ENCODE results near the gene TBC1D9B. TPM values are rescaled to one million over a fixed set of nuclear protein-coding genes. Genes with fewer than 3 reads are reported as not detected.
A peak's percentile ranks its signal among the peaks of the same experiment; 100 is the strongest.

The TBC1D9B gene
- total and polyA plus RNA-seq, 4 experiments from 2014 or later: 9.3 to 85.0 (median 61.1) TPM

DNA sequence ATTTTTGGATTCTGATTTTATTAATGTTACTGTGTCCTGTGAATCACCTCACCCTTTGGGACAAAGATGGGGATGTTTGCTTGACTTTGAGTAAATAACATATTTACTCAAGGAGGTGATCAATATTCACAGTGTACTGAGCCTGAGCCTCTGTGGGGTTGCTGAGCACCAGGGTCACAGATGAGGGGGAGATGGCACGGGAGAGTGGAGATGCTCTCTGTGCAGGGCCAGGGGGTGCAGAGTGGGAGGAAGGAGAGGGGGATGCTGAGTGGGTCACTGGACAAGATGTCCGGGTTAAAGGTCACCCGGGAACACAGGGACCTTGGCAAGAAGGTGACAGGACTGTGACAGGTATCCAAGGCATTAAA lies 83.0 kb downstream of the TBC1D9B start:
- Histone ChIP-seq H3K9me3 (ENCODE audit: control insufficient read depth in 1 of 2, low read length in 2 of 2) (no peaks in the 10 kb centered on the region), H3K27me3 (ENCODE audit: insufficient read depth, low read length) (no peaks in the 10 kb centered on the region), H3K4me3 (ENCODE audit: low read length in 2 of 2) (no peak overlapping the region), H3K27ac (ENCODE audit: low read depth, low read length) (no peak overlapping the region), H3K36me3 (ENCODE audit: insufficient read depth, low read length) (peaks cover 58% of the 10 kb centered on the region), H3K4me1 (ENCODE audit: insufficient read depth, low read length) (peaks cover 29% of the 10 kb centered on the region)
- H3K9me3 Mint-ChIP-seq: peaks cover 0 to 5% (median 0%) of the 10 kb centered on the region in 8 donors
- peaks cover 23 to 58% (median 38%) of the 10 kb centered on the region in 4 donors for H3K4me1 Mint-ChIP-seq
- peaks cover 41 to 76% of the 10 kb centered on the region in 2 donors for H3K36me3 Mint-ChIP-seq
- H3K27ac Mint-ChIP-seq: peak overlapping the region in 4 of 7 donors; percentile 20 to 76 (median 74)
- peaks cover 0 to 1% of the 10 kb centered on the region in 2 donors for H3K27me3 Mint-ChIP-seq
- CTCF ChIA-PET (ENCODE audit: partially characterized antibody): interaction anchor here (1.0 kb wide), 1 partner anchor 29 kb away, joined by 4 read pairs; no protein-coding TSS in a partner anchor
- peak overlapping the region in 3 of 8 donors; percentile 1 to 46 (median 2) for H3K4me3 Mint-ChIP-seq
- intact Hi-C loops (cut with micrococcal nuclease): no loop called here
- POLR2A ChIA-PET (ENCODE audit: partially characterized antibody): interaction anchor here (0.9 kb wide), 2 partner anchors 14 to 18 kb away, joined by 3 read pairs; partner anchors contain the start of gene MGAT4B
- no peak for DNase-seq

DNA sequence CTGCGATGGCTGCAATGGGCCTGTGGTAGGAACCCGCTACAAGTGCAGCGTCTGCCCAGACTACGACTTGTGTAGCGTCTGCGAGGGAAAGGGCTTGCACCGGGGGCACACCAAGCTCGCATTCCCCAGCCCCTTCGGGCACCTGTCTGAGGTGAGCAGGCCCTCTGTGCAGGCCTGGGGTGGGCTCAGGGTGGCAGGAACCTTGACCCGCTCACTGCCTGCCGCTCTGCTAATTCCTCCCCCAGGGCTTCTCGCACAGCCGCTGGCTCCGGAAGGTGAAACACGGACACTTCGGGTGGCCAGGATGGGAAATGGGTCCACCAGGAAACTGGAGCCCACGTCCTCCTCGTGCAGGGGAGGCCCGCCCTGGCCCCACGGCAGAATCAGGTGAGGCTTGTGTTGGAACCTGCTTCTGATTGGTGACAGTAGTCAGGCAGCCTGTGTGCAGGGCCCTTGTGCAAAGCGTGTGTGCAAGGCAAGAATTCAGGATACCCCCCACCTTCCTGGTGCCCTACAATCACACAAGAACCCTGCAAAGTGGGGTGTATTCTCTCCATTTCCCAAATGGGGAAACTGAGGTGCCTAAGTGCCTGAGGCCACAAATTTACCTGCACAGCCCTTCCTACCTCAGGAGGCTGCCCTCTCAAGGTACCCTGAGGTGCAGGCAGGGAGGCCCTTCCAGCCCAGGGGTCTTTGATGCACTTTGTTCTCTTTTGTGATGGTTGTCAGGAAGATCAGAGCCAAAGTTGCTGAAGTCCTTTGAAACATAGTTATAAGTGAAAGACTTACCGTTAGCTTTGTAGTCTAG lies 83.6 kb downstream of the TBC1D9B start:
- Histone ChIP-seq H3K4me3 (ENCODE audit: low read length in 2 of 2) (no peak overlapping the region), H3K4me1 (ENCODE audit: insufficient read depth, low read length) (peaks cover 35% of the 10 kb centered on the region), H3K36me3 (ENCODE audit: insufficient read depth, low read length) (peaks cover 55% of the 10 kb centered on the region), H3K27me3 (ENCODE audit: insufficient read depth, low read length) (no peaks in the 10 kb centered on the region), H3K27ac (ENCODE audit: low read depth, low read length) (no peak overlapping the region), H3K9me3 (ENCODE audit: control insufficient read depth in 1 of 2, low read length in 2 of 2) (no peaks in the 10 kb centered on the region)
- ChIA-PET CTCF (ENCODE audit: partially characterized antibody) (no interaction called here), POLR2A (ENCODE audit: partially characterized antibody) (interaction anchor here (0.9 to 7.5 kb wide), 4 partner anchors 13 to 19 kb away, joined by 3 to 159 read pairs (median 8); partner anchors contain the start of gene MGAT4B)
- peaks cover 0 to 5% (median 0%) of the 10 kb centered on the region in 8 donors for H3K9me3 Mint-ChIP-seq
- DNase-seq: peak in 1 of 5 donors; percentile 16
- intact Hi-C loops (cut with micrococcal nuclease): no loop called here
- peak overlapping the region in 4 of 7 donors; percentile 20 to 99 (median 74) for H3K27ac Mint-ChIP-seq
- H3K27me3 Mint-ChIP-seq: peaks cover 0 to 1% of the 10 kb centered on the region in 2 donors
- peaks cover 35 to 70% of the 10 kb centered on the region in 2 donors for H3K36me3 Mint-ChIP-seq
- H3K4me3 Mint-ChIP-seq: peak overlapping the region in 2 of 8 donors; percentile 1 to 2
- H3K4me1 Mint-ChIP-seq: peaks cover 23 to 60% (median 40%) of the 10 kb centered on the region in 4 donors

DNA sequence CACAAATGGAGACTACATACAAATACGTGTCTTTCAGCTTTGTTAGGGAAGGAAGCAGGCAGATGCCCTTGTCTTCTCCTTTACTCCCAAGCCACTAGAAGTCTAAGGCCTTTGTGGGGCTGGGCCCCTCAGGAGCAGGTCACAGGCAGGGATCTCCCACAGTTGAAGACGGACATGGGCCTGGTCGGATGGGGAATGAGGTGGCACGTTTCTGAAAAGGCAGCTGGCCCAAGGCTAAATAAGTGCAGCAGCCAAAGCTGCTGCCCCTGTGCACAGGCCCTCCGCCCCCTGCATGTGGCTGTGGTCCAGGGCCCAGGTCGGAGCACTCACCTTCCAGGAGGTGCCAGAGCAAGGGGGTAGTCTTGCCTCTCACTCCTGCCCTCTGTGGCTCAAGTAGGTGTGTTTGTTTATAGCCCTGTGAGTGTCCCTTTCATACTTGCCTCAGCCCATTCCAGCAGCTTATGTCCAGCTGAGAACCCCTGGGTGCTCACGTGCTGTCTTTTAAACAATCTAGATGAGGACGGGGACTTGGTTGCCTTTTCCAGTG lies 85.2 kb downstream of the TBC1D9B start:
- ChIA-PET POLR2A (ENCODE audit: partially characterized antibody) (interaction anchor here (0.5 to 7.5 kb wide), 11 partner anchors 9 to 272 kb away, joined by 3 to 159 read pairs (median 5); partner anchors contain the start of genes LTC4S, MGAT4B, MRNIP and RUFY1), CTCF (ENCODE audit: partially characterized antibody) (interaction anchor here (1.1 to 1.6 kb wide), 5 partner anchors 11 to 26 kb away, joined by 3 to 5 read pairs (median 3); no protein-coding TSS in a partner anchor)
- Histone ChIP-seq H3K4me3 (ENCODE audit: low read length in 2 of 2) (no peak overlapping the region), H3K27ac (ENCODE audit: low read depth, low read length) (peak overlapping the region; percentile 99), H3K9me3 (ENCODE audit: control insufficient read depth in 1 of 2, low read length in 2 of 2) (no peaks in the 10 kb centered on the region), H3K4me1 (ENCODE audit: insufficient read depth, low read length) (peaks cover 48% of the 10 kb centered on the region), H3K27me3 (ENCODE audit: insufficient read depth, low read length) (no peaks in the 10 kb centered on the region), H3K36me3 (ENCODE audit: insufficient read depth, low read length) (peaks cover 45% of the 10 kb centered on the region)
- Mint-ChIP-seq H3K9me3 (peaks cover 0 to 5% (median 0%) of the 10 kb centered on the region in 8 donors), H3K4me3 (peak overlapping the region; percentile 93 to 98 (median 96)), H3K27ac (peak overlapping the region; percentile 96 to 99 (median 97)), H3K27me3 (peaks cover 0 to 1% of the 10 kb centered on the region in 2 donors), H3K36me3 (peaks cover 23 to 59% of the 10 kb centered on the region in 2 donors), H3K4me1 (peaks cover 30 to 73% (median 46%) of the 10 kb centered on the region in 4 donors)
- peak in 1 of 5 donors; percentile 29 for DNase-seq
- intact Hi-C loops (cut with micrococcal nuclease): no loop called here

DNA sequence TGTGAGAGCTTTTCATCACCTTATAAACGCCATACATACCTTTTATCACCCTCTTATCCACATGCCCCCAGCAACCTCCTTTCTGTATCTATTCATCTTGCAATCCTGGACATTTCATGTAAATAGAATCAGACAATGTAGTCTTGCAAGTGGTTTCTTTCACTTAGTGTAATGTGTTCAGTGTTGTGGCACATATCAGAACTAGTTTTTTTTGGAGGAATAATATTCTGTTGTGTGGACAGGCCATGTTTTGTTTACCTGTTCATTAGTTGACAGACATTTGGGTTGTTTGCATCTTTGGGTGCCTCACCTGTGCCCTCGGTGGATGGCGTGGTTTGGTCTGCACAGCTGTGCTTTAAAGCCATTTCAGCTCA lies 85.7 kb downstream of the TBC1D9B start:
- Mint-ChIP-seq H3K27ac (peak overlapping the region; percentile 96 to 99 (median 97)), H3K9me3 (peaks cover 0 to 5% (median 0%) of the 10 kb centered on the region in 8 donors)
- no peaks in the 10 kb centered on the region for H3K9me3 ChIP-seq (ENCODE audit: control insufficient read depth in 1 of 2, low read length in 2 of 2)

DNA sequence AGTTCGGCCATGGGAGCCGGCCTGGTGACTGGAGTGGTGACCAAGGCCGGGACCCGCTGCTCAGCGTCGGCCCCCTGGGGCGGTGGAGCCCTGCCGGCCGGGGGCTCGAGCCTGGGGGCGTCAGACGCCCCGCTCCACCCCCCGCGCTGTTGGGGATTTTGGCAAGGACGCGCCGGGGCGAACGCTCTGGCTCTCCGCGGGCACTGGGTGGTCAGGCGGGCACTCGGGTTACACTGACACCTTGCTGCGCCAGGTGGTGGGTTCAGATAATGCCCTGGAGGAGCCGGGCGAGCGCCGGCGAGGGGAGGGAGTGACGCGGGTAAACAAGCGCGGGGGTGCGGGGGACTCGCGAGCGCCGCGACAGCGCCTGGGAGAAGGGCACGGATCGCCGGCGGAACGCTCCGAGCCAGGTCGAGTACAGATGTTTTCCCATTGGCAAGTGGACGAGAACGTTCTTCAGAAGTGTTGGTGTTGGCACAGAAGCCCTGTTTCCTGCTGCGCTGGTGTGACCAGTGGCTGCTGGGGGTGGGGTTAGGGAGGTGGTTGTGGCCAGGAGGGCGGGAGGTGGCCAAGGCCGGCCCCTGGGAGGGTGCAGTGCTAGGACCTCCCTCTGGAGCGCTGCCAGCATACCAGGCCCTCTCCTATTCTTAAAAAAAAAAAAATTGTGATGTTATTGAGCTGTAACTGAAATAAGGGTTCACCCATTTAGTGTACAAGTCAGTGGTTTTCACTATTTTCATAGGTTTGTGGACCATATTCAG lies 86.2 kb downstream of the TBC1D9B start:
- Histone ChIP-seq H3K9me3 (ENCODE audit: control insufficient read depth in 1 of 2, low read length in 2 of 2) (no peaks in the 10 kb centered on the region), H3K4me1 (ENCODE audit: insufficient read depth, low read length) (peaks cover 52% of the 10 kb centered on the region), H3K4me3 (ENCODE audit: low read length in 2 of 2) (peak overlapping the region; percentile 50 to 83), H3K36me3 (ENCODE audit: insufficient read depth, low read length) (peaks cover 37% of the 10 kb centered on the region), H3K27ac (ENCODE audit: low read depth, low read length) (peak overlapping the region; percentile 99), H3K27me3 (ENCODE audit: insufficient read depth, low read length) (no peaks in the 10 kb centered on the region)
- Mint-ChIP-seq H3K4me1 (peaks cover 28 to 73% (median 46%) of the 10 kb centered on the region in 4 donors), H3K27me3 (peaks cover 0 to 1% of the 10 kb centered on the region in 2 donors), H3K9me3 (peaks cover 0 to 5% (median 0%) of the 10 kb centered on the region in 8 donors), H3K36me3 (peaks cover 18 to 48% of the 10 kb centered on the region in 2 donors), H3K4me3 (peak overlapping the region; percentile 93 to 98 (median 96)), H3K27ac (peak overlapping the region; percentile 96 to 99 (median 97))
- peak; percentile 89 to 92 (median 90) for DNase-seq
- intact Hi-C loops (cut with micrococcal nuclease): loop anchor here (1.0 to 2.0 kb wide), 2 partner anchors 15 to 123 kb away; partner anchors contain the start of genes CANX and MGAT4B
- CTCF ChIA-PET (ENCODE audit: partially characterized antibody): interaction anchor here (1.0 to 2.1 kb wide), 7 partner anchors 13 to 25 kb away, joined by 3 to 15 read pairs (median 3); no protein-coding TSS in a partner anchor
- POLR2A ChIA-PET (ENCODE audit: partially characterized antibody): interaction anchor here (0.5 to 7.5 kb wide), 21 partner anchors 10 to 271 kb away, joined by 3 to 159 read pairs (median 6); partner anchors contain the start of genes HNRNPH1, LTC4S, MAML1 and MGAT4B

More for the DNA sequence above, 85.7 kb downstream of the TBC1D9B start:
- peaks cover 42% of the 10 kb centered on the region for H3K36me3 ChIP-seq (ENCODE audit: insufficient read depth, low read length)
- H3K27ac ChIP-seq (ENCODE audit: low read depth, low read length): peak overlapping the region; percentile 99
- intact Hi-C loops (cut with micrococcal nuclease): no loop called here
- Mint-ChIP-seq H3K36me3 (peaks cover 22 to 54% of the 10 kb centered on the region in 2 donors), H3K4me3 (peak overlapping the region; percentile 93 to 98 (median 96)), H3K4me1 (peaks cover 30 to 77% (median 47%) of the 10 kb centered on the region in 4 donors), H3K27me3 (peaks cover 0 to 1% of the 10 kb centered on the region in 2 donors)
- peaks cover 52% of the 10 kb centered on the region for H3K4me1 ChIP-seq (ENCODE audit: insufficient read depth, low read length)
- CTCF ChIA-PET (ENCODE audit: partially characterized antibody): interaction anchor here (1.1 to 1.6 kb wide), 5 partner anchors 12 to 25 kb away, joined by 3 to 5 read pairs (median 3); no protein-coding TSS in a partner anchor
- no peaks in the 10 kb centered on the region for H3K27me3 ChIP-seq (ENCODE audit: insufficient read depth, low read length)
- POLR2A ChIA-PET (ENCODE audit: partially characterized antibody): interaction anchor here (0.5 to 7.5 kb wide), 11 partner anchors 9 to 271 kb away, joined by 3 to 159 read pairs (median 5); partner anchors contain the start of genes LTC4S, MGAT4B, MRNIP and RUFY1
- DNase-seq: no peak
- peak overlapping the region in 1 of 2 donors; percentile 83 for H3K4me3 ChIP-seq (ENCODE audit: low read length in 2 of 2)

Measured in CD4-positive, alpha-beta memory T cell (primary cell).